Heart right ventricle (tissue), 16 donors: ENCODE measurements around the gene SMPDL3B. TPM values are rescaled to one million over a fixed set of nuclear protein-coding genes. Genes with fewer than 3 reads are reported as not detected.

Experiments used
- ATAC-seq, 8 donors: fragments of 200-7000 bp; cut with Tn5 transposase; one replicate each; pipeline ENCODE4 v1.9.1; 2020; ENCODE audit warnings: mild to moderate bottlenecking in 8 of 8, moderate library complexity in 8 of 8, moderate number of reproducible peaks in 1 of 8
- DNase-seq, 2 donors: peaks; one replicate each; pipeline ENCODE4 v3.0.0-alpha.2; 2020
- H3K27ac ChIP-seq, 10 donors: fragments of 200-600 bp; sonication (generic) in 2 of 10; one replicate each; pipeline versions ENCODE4 v1.5.0 to v1.8.0; 2020 to 2022; ENCODE audit warnings: mild to moderate bottlenecking in 3 of 10
- H3K27me3 ChIP-seq, 7 donors: fragments of 200-600 bp; one replicate each; pipeline ENCODE4 v1.8.0; 2021 to 2022; ENCODE audit warnings: mild to moderate bottlenecking in 2 of 7
- H3K36me3 ChIP-seq, 9 donors: fragments of 200-600 bp; sonication (generic) in 1 of 9; one replicate each; pipeline versions ENCODE4 v1.5.0 to v1.8.0; 2020 to 2022; ENCODE audit warnings: mild to moderate bottlenecking in 2 of 9
- H3K4me1 ChIP-seq, 9 donors: fragments of 200-600 bp; sonication (generic) in 1 of 9; one replicate each; pipeline versions ENCODE4 v1.5.0 to v1.8.0; 2020 to 2022; ENCODE audit warnings: mild to moderate bottlenecking in 4 of 9
- H3K4me3 ChIP-seq, 10 donors: fragments of 200-600 bp; sonication (generic) in 2 of 10; one replicate each; pipeline versions ENCODE4 v1.5.0 to v1.8.0; 2020 to 2022; ENCODE audit warnings: mild to moderate bottlenecking in 7 of 10, moderate library complexity in 2 of 10
- H3K9me3 ChIP-seq, 11 donors: fragments of 200-600 bp in 10 of 11; sonication (generic) in 2 of 11; one replicate each; pipeline versions ENCODE4 v1.5.0 to v1.8.0; 2013 to 2022; ENCODE audit warnings: mild to moderate bottlenecking in 2 of 11, control low read depth in 1 of 11, moderate library complexity in 1 of 11
- WGBS, 2 donors: extraction: QIAGEN DNeasy Blood & Tissue Kit; methylation state at CpG; one replicate each; pipeline ENCODE4 v1.1.7; 2013; ENCODE audit warnings: inconsistent platforms in 1 of 2; 5-methylcytosine and 5-hydroxymethylcytosine counted together
- intact Hi-C, 10 donors: fragments of 100-400 bp; cut with DNase I; formaldehyde crosslinking; loops; one replicate each; pipeline versions ENCODE4 v1.11.1 to v1.14.2; 2022
- polyA plus RNA-seq, 2 donors: library from polyadenylated mRNA; stranded (reverse); fragments of 200-250 nt; gene quantifications; one replicate each; pipeline ENCODE4 v1.2.3, GENCODE V29; 2013
- total RNA-seq, 10 donors: library from RNA; stranded (reverse); fragmentation: NEBNext Ultra II Directional in 3 of 10; extraction: Animal tissue kit (Norgen Biotek cat#: 25700) in 3 of 10; gene quantifications; one replicate each; pipeline versions ENCODE4 v1.2.1 to v1.2.4, GENCODE V29; 2021 to 2023
- TF ChIP-seq, protein P1 (sequence below), 9 donors: fragments of 200-600 bp; sonication (generic) in 2 of 9; IDR thresholded peaks; one replicate each; pipeline versions ENCODE4 v1.5.0 to v1.8.0; 2021 to 2022; ENCODE audit warnings: antibody characterized with exemption in 9 of 9, mild to moderate bottlenecking in 5 of 9, moderate library complexity in 1 of 9
- donor health status: Arrhythmogenic right ventricular cardiomyopathy.
- donor health status: ischemic (EF 13 %, LVEDD 7.1; RV severe dilation, severe dysfunction).
- donor health status: healthy with polysubstance abuse.
- donor health status: DM: no; HTN: yes; CAD: no.
- donor health status: DM: no; HTN: no; CAD: no.
- donor health status: ischemic (EF 25% LVEDD 6.9; RV normal size, moderate dysfunction).
- donor health status: ischemic (EF 25% LVEDD 5.7; RV mildly dilated, moderate dysfunction).
- donor health status: healthy.
- donor health status: DM: yes; HTN: yes; CAD: no.
- donor health status: Ischemic cardiomyopathy.
- donor health status: ischemic (EF 35%, LVEDD 5.7; RV mildly dilated, moderate dysfunction).
- donor health status: nonischemic (EF 11% LVEDD 7.7; RV severe dilation, severe dysfunction).
- donor health status: DM: yes; HTN: yes; CAD: no.
- donor health status: PGD.
- donor health status: ischemic (EF 29% LVEDD 5.4; RV normal size, mild dysfunction).
- donor health status: nonischemic (EF 23%, LVEDD 6.1; RV moderate dilation, normal function).

SMPDL3B gene
- total and polyA plus RNA-seq, 12 donors = 0.04 to 0.83 (median 0.50) TPM; not detected in 8

- ATAC-seq (no peak), DNase-seq (no peak)
- no peaks in the 10 kb centered on the region for H3K36me3 ChIP-seq
- H3K9me3 ChIP-seq = no peaks in the 10 kb centered on the region
- H3K27me3 ChIP-seq = no peaks in the 10 kb centered on the region
- H3K4me3 ChIP-seq = no peak overlapping the region
- no peak overlapping the region for H3K27ac ChIP-seq
- intact Hi-C loops = no loop called here
- no peaks in the 10 kb centered on the region for H3K4me1 ChIP-seq
- 87 to 94% methylated on average over 3 of the region's 3 CpGs for WGBS, 2 donors
- TF ChIP-seq, protein P1, sequence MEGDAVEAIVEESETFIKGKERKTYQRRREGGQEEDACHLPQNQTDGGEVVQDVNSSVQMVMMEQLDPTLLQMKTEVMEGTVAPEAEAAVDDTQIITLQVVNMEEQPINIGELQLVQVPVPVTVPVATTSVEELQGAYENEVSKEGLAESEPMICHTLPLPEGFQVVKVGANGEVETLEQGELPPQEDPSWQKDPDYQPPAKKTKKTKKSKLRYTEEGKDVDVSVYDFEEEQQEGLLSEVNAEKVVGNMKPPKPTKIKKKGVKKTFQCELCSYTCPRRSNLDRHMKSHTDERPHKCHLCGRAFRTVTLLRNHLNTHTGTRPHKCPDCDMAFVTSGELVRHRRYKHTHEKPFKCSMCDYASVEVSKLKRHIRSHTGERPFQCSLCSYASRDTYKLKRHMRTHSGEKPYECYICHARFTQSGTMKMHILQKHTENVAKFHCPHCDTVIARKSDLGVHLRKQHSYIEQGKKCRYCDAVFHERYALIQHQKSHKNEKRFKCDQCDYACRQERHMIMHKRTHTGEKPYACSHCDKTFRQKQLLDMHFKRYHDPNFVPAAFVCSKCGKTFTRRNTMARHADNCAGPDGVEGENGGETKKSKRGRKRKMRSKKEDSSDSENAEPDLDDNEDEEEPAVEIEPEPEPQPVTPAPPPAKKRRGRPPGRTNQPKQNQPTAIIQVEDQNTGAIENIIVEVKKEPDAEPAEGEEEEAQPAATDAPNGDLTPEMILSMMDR (IDR thresholded peaks at IDR 0.05) = no peak
Observed at GRCh38 chr1:27922272-27922671, 12.5 kb upstream of the SMPDL3B start.

- DNase-seq = no peak
- 70 to 89% methylated on average over 5 of the region's 5 CpGs for WGBS, 2 donors
Observed at GRCh38 chr1:27928216-27928954, 6.4 kb upstream of the SMPDL3B start.

DNA sequence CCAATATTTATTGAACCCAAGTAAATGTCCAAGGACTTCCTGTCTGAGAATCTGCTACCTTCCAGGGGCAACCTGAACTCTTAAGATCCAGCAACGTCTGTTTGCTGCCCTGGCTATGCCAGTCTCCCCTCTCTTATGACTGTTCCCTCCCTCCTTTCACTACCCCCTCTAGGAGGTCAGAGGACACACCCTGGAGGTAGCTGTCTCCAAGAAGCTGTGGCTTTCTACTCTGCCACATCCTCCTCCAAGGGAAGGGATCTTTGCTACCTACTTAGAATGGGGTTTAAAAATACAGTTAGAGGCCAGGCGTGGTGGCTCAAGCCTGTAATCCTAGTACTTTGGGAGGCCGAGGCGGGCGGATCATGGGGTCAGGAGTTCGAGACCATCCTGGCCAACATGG, 3.6 kb upstream of the SMPDL3B start:
- no peaks in the 10 kb centered on the region for H3K36me3 ChIP-seq
- ATAC-seq (no peak), DNase-seq (no peak)
- intact Hi-C loops = no loop called here
- H3K27me3 ChIP-seq = peaks cover 0 to 25% (median 12%) of the 10 kb centered on the region in 7 donors
- H3K4me1 ChIP-seq = peaks cover 0 to 19% (median 6%) of the 10 kb centered on the region in 9 donors
- H3K4me3 ChIP-seq = no peak overlapping the region
- TF ChIP-seq, protein P1 (IDR thresholded peaks at IDR 0.05) = no peak
- no peaks in the 10 kb centered on the region for H3K9me3 ChIP-seq
- WGBS, 2 donors = 89 to 91% methylated on average over 6 of the region's 6 CpGs
- no peak overlapping the region for H3K27ac ChIP-seq

More at GRCh38 chr1:27928216-27928954, 6.4 kb upstream of the SMPDL3B start:
- Histone ChIP-seq H3K4me1 (peaks cover 0 to 8% (median 0%) of the 10 kb centered on the region in 9 donors), H3K36me3 (no peaks in the 10 kb centered on the region), H3K27me3 (peaks cover 0 to 7% (median 0%) of the 10 kb centered on the region in 7 donors), H3K9me3 (no peaks in the 10 kb centered on the region), H3K4me3 (no peak overlapping the region), H3K27ac (no peak overlapping the region)
- intact Hi-C loops = no loop called here
- ATAC-seq = no peak
- TF ChIP-seq, protein P1 (IDR thresholded peaks at IDR 0.05) = no peak

- ATAC-seq (no peak), DNase-seq (no peak)
- Histone ChIP-seq H3K4me1 (peaks cover 0 to 19% (median 6%) of the 10 kb centered on the region in 9 donors), H3K9me3 (no peaks in the 10 kb centered on the region), H3K36me3 (no peaks in the 10 kb centered on the region), H3K27ac (no peak overlapping the region), H3K27me3 (peaks cover 0 to 25% (median 14%) of the 10 kb centered on the region in 7 donors), H3K4me3 (no peak overlapping the region)
- intact Hi-C loops = no loop called here
- WGBS, 2 donors = 88 to 89% methylated on average over 3 to 4 of the region's 4 CpGs
- TF ChIP-seq, protein P1 (IDR thresholded peaks at IDR 0.05) = no peak
Observed at GRCh38 chr1:27931759-27932158, 3.0 kb upstream of the SMPDL3B start.
